GM12891 (cell line): ENCODE data around the gene SUMO3.

ENCODE experiments used
- DNase-seq: peaks from one replicate; pipeline ENCODE4 v3.0.0; 2011; ENCODE audit warnings: low spot score; ENCODE audit not compliant: insufficient read length
- FAIRE-seq: peaks from 2 replicates; lab custom pipeline; 2011; peaks lifted over from hg19 to GRCh38; lab: Jason Lieb, UNC
- PAX5 ChIP-seq: IDR thresholded peaks from 2 replicates; pipeline ENCODE4 v1.6.1; 2011; ENCODE audit warnings: low read length, moderate library complexity, mild to moderate bottlenecking; ENCODE audit not compliant: insufficient read depth, severe bottlenecking
- POLR2A ChIP-seq: IDR thresholded peaks from 2 replicates; pipeline ENCODE4 v1.6.1; 2011; ENCODE audit warnings: low read depth, low read length, control low read depth
- POLR2AphosphoS5 ChIP-seq: IDR thresholded peaks from 2 replicates; pipeline ENCODE4 v1.6.1; 2011; ENCODE audit warnings: low read depth, low read length, control low read depth
- POU2F2 ChIP-seq: IDR thresholded peaks from 2 replicates; pipeline ENCODE4 v1.6.1; 2011; ENCODE audit warnings: low read depth, mild to moderate bottlenecking, control low read depth, low read length, moderate library complexity
- SPI1 ChIP-seq: IDR thresholded peaks from 2 replicates; pipeline ENCODE4 v1.6.1; 2011; ENCODE audit warnings: low read depth, low read length, control low read depth
- TAF1 ChIP-seq: IDR thresholded peaks from 2 replicates; pipeline ENCODE4 v1.6.1; 2011; ENCODE audit warnings: low read depth, low read length, control low read depth

Gene SUMO3

DNA sequence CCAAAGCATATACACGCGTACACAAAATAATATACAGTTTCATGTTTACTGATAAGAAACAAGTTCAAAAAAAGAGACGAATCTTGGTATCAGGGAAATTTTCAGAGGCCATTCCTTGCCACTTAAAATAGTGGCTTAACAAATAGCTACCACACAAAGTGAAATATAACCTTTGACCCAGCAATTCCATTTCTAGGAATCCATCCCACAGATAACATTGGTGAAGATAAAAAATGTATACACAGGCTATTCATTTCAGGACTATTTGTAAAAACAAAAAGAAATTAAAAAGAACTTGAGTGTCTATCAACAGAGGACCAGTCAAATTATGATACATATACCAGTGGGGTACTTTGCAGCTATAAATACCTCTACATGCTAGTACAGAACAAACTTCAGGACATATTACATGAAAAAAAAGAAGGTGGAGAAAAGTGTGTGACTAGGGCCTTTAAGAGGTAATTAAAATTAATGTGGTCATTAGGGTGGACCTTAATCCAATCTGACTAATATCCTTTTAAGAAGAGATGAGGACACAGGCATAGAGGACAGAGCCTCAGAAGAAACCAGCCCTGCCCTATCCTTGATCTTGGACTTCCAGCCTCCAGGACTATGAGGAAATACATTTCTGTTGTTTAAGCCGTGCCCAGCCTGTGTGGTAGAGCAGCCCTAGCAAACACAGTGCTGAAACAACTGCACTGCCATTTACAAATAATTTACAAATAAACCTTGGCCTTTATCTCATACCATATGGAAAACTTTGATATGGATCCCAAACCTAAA is 24.1 kb downstream of the SUMO3 start:
- TF ChIP-seq POLR2A (no peak), POLR2AphosphoS5 (no peak), POU2F2 (no peak), SPI1 (no peak), TAF1 (no peak), PAX5 (no peak)
- DNase-seq (no peak), FAIRE-seq (no peak)

- TF ChIP-seq POLR2AphosphoS5 (no peak), TAF1 (no peak), POLR2A (no peak), SPI1 (no peak), POU2F2 (no peak), PAX5 (no peak)
- no peak for FAIRE-seq
Measured at GRCh38 chr21:44792702-44793591, 24.9 kb downstream of the SUMO3 start.

GRCh38 chr21:44791993-44792392 is 25.9 kb downstream of the SUMO3 start:
- FAIRE-seq, result no peak
- no peak for DNase-seq
- TF ChIP-seq PAX5, result no peak
- TF ChIP-seq POLR2A, result no peak
- no peak for TF ChIP-seq POLR2AphosphoS5
- no peak for TF ChIP-seq TAF1
- no peak for TF ChIP-seq POU2F2
- TF ChIP-seq SPI1, result no peak

More at GRCh38 chr21:44792702-44793591, 24.9 kb downstream of the SUMO3 start:
- peak; percentile 61 for DNase-seq

GRCh38 chr21:44791246-44791645 is 26.6 kb downstream of the SUMO3 start:
- DNase-seq (no peak), FAIRE-seq (no peak)
- TF ChIP-seq POLR2A, result no peak
- no peak for TF ChIP-seq POU2F2
- no peak for TF ChIP-seq SPI1
- no peak for TF ChIP-seq TAF1
- TF ChIP-seq POLR2AphosphoS5, result no peak
- no peak for TF ChIP-seq PAX5

GRCh38 chr21:44790368-44790767 is 27.5 kb downstream of the SUMO3 start:
- no peak for TF ChIP-seq PAX5
- TF ChIP-seq POLR2AphosphoS5, result no peak
- TF ChIP-seq POU2F2, result no peak
- no peak for DNase-seq
- FAIRE-seq, result peak; percentile 31

GRCh38 chr21:44789880-44790279 is 28.0 kb downstream of the SUMO3 start:
- TF ChIP-seq TAF1 (no peak), SPI1 (no peak), POLR2AphosphoS5 (no peak), POLR2A (no peak), POU2F2 (no peak), PAX5 (no peak)
- DNase-seq (no peak), FAIRE-seq (no peak)

DNA sequence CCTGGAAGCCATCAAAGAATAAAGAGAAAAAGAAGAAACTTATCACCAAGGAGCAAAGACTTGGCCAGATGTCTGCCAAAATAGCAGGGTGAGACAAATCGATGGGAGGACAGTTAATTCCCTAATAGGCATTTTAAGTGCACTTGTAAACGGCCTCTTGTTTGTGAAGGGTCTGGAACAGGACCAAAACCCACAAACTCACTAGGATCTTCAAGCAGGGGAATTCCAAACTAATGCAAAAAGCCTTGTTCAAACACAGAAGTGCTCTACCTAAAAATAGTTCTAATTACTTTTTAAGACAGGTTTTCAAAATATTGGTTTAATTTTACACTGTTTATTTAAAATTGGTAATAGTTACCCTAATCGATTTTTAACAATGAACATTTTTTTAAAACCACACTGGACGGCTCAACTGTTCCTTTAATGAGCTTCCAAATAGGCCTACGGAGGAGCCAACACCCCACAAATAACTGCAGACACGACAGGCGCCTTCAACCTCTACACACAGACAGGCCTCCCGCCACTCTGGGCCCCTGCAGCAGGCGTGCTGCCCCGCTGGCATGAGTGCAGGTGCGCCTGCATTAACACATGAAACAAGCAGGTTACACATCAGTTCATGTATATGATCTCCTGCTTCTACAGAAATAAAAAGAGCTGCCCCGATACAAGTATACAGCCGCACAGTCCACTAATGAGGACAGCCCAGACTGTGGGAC is 32.1 kb downstream of the SUMO3 start:
- FAIRE-seq (no peak), DNase-seq (no peak)
- TF ChIP-seq SPI1 (no peak), TAF1 (no peak), PAX5 (no peak), POU2F2 (no peak), POLR2A (no peak), POLR2AphosphoS5 (no peak)

- DNase-seq (no peak), FAIRE-seq (no peak)
- TF ChIP-seq POLR2AphosphoS5 (no peak), SPI1 (no peak), POU2F2 (no peak), PAX5 (no peak), TAF1 (no peak), POLR2A (no peak)
Measured at GRCh38 chr21:44784810-44785209, 33.1 kb downstream of the SUMO3 start.
